Measurements from ENCODE around the gene DHX29. TPM values are rescaled to one million over a fixed set of nuclear protein-coding genes. Genes with fewer than 3 reads are reported as not detected.

Gene DHX29
- total RNA-seq, 1 donor from 2014 or later: 31.6 TPM

Other genes with a start within 250 kb of the DHX29 start
- 5.4 TPM for gene GZMA, start 205.0 kb downstream of the DHX29 start, total RNA-seq
- gene GPX8, start 147.5 kb downstream of the DHX29 start, total RNA-seq: 26.8 TPM
- gene CDC20B, start 134.5 kb downstream of the DHX29 start, total RNA-seq: 0.20 TPM
- 0.92 TPM for gene MCIDAS, start 80.4 kb downstream of the DHX29 start, total RNA-seq
- gene CCNO, start 74.1 kb downstream of the DHX29 start, total RNA-seq: 14.4 TPM
- gene MTREX, start 295 bp upstream of the DHX29 start, total RNA-seq: 61.1 TPM
- 146 TPM for gene PLPP1, start 227.3 kb upstream of the DHX29 start, total RNA-seq